H54 (cell line): ENCODE measurements around the gene SKI.
A peak's percentile ranks its signal among the peaks of the same experiment; 100 is the strongest.

Experiments used
- DNase-seq: peaks from one replicate; pipeline ENCODE4 v3.0.0; 2011; ENCODE audit warnings: low spot score, mixed read lengths; ENCODE audit not compliant: insufficient read length
- FAIRE-seq: peaks from 3 replicates; lab custom pipeline; 2011; peaks lifted over from hg19 to GRCh38; lab: Jason Lieb, UNC
- POLR2A ChIP-seq: IDR thresholded peaks from 2 replicates; pipeline ENCODE4 v1.6.1; 2011; ENCODE audit warnings: low read depth, mild to moderate bottlenecking, low read length

Gene SKI

GRCh38 chr1:2188336-2188735 is 39.8 kb upstream of the SKI start:
- FAIRE-seq: no peak
- no peak for TF ChIP-seq POLR2A

GRCh38 chr1:2189459-2190425 is 38.4 kb upstream of the SKI start:
- TF ChIP-seq POLR2A: peak; percentile 52; the same call in 1 of the 2 replicates
- no peak for FAIRE-seq
- DNase-seq: peak; percentile 83

More at GRCh38 chr1:2188336-2188735, 39.8 kb upstream of the SKI start:
- DNase-seq: no peak

- no peak for TF ChIP-seq POLR2A
- DNase-seq (no peak), FAIRE-seq (no peak)
Observed at GRCh38 chr1:2190491-2190976, 37.6 kb upstream of the SKI start.

DNA sequence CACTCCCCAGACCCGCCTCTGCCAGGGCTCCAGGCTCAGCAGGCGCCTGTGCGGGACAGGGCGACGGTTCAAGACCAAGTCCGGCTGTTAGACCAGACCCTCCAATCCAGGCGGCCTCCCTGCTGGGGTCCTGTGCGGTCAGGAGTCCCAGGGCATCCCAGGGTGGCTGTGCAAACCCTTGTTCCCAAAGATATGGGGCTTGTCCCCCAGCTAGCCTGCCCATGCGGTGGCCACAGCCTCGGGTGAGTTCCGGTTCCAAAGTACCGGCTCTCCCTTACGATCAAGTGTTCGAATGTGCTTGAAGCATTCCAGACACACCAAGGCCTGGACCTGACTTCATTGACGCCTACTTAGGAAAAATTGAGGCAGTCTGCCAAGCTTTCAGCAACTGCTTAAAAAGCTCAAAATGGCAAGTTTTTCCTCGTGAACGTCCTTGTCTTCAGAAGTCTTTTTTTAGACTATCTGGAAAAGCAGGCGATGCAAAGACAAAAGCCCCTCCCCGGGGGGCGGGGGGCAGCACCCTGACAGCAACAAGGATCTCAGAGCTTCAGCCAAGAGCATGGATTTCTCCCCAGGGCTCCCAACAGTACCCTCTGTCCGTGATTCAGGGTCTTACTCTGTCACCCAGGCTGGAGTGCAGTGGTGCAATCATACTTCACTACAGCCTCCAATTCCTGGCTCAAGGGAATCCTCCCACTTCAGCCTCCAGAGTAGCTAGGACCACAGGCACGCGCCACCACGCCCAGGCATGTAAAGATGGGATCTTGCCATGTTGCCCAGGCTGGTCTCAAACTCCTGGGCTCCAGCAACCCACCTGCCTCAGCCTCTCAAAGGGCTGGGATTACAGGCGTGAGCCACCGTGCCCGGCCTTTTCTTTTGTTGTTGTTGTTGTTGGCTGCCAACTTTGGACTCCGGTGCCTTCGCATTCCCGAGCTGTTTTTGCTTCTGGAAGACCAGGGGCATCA is 35.8 kb upstream of the SKI start:
- no peak for TF ChIP-seq POLR2A
- no peak for DNase-seq
- no peak for FAIRE-seq

GRCh38 chr1:2193514-2194281 is 34.4 kb upstream of the SKI start:
- TF ChIP-seq POLR2A: no peak
- no peak for DNase-seq
- no peak for FAIRE-seq

DNA sequence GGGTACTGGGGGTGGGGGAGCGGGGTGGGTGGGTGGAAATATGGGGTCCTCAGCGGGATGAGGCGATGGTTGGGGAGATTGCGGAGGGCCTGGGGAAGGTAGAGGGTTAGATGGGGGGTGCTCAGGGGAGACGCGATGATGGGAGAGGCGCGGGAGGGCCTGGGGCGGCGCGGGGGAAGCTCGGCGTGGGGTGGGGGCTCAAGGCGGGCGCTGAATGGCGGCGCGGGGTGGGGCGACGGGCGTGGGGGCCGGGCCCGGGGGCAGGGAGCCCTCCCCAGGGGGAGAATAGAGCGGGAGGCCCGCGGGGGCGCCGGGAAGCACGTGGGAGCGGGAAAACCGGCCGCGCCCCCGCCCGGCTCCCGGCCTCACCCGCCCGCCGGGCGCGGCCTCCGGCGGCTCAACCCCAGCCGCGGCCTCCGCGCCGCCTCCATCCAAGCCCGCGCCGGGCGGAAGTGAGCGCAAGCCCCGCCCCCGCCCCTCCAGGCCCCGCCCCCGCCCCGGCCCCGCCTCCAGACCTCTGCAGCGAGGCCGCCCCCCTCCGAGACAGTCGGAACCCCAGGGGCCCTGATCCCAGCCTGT is 33.7 kb upstream of the SKI start, which contains the start of gene FAAP20:
Gene FAAP20 (minus strand): TSS at position 454 of the 579 bp plus-strand sequence. CDS start 23 bp downstream, at position 431.
- TF ChIP-seq POLR2A: peak; percentile 8; the same call in 1 of the 2 replicates
- DNase-seq: peak; percentile 56
- FAIRE-seq: no peak

DNA sequence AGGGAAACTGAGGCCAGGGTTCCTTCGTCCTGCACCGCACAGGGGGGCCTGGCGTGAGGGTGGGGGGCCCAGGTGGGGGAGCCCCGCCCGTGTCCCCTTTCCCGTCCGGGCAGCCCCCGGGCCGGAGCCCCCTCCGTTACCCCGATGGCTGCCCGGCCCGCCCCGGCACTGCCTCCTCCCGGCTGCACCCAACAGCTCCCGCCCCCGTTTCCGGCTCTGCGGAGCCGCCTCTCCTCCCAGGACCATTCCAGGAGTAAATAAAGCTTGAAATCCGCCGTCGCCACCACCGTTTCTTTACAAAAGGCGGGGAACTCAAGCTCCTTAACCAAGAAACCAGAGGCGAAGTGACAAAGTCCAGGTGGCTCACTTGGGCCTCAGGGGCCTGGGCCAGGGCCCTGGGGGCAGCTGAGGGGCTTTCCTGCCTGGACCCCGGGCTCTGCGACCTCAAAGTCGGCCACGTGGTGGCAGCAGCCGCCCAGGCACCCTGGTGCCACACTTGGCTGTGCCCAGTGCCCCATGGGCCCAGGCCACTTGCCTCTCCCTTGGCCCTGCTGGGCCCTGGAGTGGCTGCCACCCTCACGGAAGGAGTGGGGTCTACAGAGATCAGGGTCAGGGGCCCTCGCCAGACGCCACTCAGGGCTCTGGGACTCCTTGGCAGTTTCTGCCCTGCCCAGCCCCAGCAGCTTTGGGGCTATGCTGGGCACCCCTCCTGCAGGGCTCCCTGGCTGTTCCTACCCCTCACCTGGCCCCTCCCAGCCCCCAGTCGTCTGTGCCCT is 33.0 kb upstream of the SKI start:
- DNase-seq: peak; percentile 90
- TF ChIP-seq POLR2A: no peak
- no peak for FAIRE-seq

GRCh38 chr1:2195785-2196184 is 32.3 kb upstream of the SKI start:
- TF ChIP-seq POLR2A: no peak
- no peak for FAIRE-seq
- no peak for DNase-seq

DNA sequence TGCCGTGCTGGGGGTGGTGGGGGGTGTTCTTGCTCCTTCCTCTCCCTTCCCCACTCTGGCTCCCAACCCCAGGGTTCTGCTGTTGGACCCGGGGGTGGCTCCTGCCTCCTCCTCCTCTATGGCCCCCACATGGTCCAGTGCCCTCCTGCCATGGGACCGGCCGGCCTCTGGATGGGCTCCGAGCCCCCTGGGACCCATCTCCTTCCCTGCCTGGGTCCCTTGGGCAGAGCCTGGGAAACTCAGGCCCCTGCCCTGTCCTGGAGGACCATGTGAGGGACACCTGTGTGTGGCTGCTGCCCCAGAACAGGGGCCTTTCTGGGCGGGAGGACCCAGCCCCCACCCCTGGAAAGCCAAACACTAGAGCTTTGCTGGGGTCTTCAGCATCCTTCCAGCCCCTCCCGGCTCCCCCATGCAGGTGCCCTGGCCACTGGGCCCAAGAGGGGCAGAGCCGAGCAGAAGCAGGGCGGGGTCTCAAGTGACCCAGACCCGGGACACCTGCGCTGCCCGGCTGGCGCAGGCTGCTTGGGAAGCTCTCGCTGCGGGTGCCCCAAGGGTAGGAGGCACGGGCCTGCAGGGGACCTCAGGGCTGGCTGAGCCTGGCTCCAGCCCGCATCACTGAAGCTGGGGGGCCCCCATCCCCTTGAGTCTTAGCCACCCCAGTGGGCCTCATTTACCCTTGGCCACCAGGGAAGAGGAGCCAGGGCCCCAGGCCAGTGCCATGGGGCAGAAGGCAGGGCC is 31.0 kb upstream of the SKI start:
- DNase-seq: no peak
- FAIRE-seq: no peak
- no peak for TF ChIP-seq POLR2A

DNA sequence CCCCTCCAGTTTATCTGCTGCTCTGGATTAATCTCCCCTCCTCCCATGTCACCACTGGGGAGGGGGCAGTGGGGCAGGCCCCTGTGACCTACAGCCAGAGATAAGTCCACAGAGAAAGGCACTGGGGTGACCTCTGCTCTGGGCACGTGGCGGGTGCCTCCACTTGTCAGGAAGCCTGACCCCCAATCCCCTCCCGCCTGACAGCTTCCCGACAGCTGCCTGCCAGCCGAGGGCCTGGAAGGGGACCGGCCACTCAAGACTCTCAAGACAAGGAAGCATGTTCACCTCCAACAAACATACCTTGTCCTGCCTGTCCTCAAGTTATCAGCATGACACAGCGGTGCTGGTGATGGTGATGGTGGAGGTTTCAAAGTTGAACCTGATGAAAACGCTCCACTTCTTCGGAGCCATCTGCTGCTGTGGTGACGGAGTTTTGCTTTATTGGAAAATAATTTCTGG is 30.4 kb upstream of the SKI start:
- FAIRE-seq: no peak
- DNase-seq: no peak
- no peak for TF ChIP-seq POLR2A

GRCh38 chr1:2198571-2198970 is 29.5 kb upstream of the SKI start:
- FAIRE-seq: no peak
- TF ChIP-seq POLR2A: no peak
- DNase-seq: no peak
